ENCODE results near the gene ERLIN1.
"Not testable (repeated sequence)": the region's sequence is repeated elsewhere in the genome, so short reads cannot be mapped to it uniquely, and the experiment has no call there.

Gene ERLIN1

DNA sequence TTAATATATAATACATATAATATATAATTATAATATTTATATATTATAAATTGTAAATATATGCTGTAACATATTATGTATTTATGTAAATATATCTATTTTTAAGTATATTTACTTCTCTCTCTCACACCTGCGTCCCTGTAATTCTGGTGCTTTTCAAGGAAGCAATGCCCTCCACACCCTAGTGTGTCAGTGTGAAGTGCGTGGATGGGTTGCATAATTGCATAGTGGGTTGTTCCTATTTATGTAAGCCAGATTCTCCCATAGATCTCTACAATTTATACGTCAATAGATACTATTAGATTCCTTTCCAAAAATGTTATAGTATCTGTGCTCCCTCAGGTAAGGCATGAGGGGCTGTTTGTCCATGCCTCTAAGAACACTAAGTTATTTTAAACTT lies 54.3 kb downstream of the ERLIN1 start:
- DNase-seq = no peak

DNA sequence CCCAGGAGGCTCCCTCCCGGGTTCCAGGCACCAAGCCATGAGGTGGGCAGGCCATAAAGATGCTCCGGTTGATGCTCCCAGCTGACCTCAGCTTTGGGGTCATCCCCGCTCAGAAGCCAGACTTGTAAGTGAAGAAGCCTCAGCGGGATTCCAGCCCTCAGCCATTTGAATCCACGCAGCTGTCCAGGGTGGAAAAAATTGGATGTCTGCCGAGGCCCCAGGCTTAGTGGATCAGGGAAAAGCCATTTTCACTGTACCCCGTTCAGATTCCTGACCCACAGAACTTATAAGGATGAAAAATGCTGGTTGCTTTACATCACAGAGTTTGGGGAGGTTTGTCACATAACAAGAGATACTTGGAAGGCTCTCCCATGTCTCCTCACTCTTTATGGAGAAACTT lies 55.0 kb downstream of the ERLIN1 start:
- no peak for DNase-seq

DNA sequence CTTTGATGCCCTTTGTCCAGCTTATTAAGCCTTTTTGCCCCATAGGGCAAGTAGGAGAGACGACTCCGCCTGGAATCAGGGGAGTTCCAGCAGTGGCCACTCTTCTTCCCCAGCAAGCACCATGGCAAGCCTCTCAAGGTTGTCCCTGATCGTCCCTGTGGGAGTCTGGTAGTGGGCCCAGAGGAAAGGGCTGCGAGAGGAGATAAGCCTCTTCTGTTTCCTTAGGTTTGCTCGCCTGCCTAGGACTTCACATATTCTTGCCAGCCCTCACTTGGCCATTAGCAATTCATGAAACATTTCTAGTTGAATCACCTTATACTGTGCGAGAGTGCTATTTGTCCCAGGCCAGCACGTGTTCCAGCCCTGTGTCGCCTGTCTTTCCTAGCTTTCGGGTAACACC lies 56.4 kb downstream of the ERLIN1 start:
- no peak for DNase-seq

DNA sequence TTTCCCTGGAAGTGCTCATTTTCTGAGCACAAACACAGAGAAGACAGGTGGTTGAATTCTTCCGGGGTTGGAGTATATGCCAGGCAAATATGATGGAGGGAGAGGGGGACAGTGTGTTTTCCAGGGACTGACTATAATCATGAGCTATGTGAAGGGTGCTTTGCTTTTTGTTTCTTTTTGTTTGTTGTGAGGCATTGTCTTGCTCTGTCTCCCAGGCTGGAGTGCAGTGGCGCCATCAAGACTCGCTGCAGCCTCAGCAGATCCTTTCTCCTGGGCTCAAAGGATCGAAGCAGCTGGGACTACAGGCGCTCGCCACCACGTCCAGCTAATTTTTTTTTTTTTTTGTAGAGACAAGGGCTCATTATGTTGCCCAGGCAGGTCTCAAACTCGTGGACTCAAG lies 56.9 kb downstream of the ERLIN1 start:
- no peak for DNase-seq

DNA sequence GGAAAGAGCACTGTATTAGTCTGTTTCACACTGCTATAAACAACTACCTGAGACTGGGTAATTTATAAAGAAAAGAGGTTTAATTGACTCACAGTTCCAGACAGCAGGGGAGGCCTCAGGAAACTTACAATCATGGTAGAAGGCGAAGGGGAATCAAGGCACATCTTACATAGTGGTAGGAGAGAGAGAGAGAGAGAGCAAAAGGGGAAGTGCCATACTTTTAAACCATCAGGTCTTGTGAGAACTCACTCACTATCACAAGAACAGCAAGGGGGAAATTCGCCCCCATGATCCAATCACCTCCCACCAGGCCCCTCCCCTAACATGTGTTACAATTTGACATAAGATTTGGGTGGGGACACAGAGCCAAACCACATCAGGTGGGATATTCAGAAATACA lies 60.5 kb downstream of the ERLIN1 start:
- not testable (repeated sequence) for DNase-seq

DNA sequence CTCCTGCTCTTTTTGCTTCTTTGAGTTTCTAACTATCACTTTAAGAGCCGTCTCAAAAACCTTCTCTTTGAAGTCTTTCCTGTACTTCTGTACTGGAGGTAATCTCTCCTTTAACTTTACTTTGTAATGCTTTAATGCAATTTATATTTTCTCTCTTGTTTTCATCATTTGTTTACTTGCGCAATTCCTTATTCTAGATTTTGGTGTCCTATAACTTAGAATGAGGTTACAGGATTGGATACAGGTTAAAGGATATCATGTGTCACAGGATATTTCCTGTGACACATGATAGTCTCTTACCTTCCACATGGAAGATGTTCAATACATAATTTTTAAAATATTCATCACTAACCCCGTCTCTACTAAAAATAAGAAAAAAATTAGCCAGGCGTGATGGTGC lies 61.7 kb downstream of the ERLIN1 start:
- no peak for DNase-seq

DNA sequence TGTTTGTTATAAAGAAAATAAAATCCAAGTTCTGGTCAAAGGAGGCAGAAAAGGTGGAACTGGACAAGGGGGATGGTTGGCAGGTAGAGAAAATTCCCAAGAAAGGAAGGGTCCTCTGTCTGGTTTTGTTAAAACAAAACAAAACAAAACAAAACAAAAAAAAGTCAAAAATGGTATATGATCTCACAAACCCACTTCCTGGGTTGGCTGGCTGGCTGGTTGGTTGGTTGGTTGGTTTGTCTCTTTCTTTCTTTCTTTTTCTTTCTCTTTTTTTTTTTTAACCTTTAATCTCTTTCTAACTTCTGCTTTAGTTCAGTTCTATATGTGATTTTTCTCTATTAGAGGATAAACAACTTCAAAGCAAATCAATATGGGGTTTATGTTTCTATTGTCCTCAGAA lies 63.0 kb downstream of the ERLIN1 start:
- no peak for DNase-seq

DNA sequence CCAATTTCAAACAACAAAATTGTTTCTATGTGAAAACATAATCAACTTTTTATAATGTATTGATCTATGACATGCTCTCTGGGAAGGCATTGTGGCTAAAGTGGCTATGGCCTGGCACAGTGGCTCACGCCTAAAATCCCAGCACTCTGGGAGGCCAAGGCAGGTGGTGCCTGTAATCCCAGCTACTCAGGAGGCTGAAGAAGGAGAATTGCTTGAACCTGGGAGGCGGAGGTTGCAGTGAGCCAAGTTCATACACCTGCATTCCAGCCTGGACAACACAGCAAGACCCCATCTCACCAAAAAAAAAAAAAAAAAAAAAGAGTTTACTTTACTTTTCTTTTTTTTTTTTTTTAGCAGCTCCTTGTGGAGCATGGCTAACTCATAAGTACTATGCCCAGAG lies 65.3 kb downstream of the ERLIN1 start:
- DNase-seq = no peak

DNA sequence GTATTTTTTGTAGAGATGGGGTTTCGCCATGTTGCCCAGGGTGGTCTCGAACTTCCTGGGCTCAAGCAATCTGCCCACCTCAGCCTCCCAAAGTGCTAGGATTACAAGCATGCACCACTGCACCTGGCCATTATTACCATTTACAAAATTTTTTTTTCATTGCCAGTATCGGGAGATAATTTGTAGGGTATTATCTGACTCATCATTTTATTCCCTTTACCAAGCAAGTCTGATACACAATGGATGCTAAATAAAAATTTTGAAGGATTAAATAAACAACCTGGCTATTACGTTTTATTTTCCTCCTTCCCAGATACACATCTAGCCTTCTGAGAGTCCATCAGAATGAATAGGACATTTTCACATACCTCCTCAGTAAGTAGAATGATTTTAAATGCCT lies 66.1 kb downstream of the ERLIN1 start:
- DNase-seq = no peak

DNA sequence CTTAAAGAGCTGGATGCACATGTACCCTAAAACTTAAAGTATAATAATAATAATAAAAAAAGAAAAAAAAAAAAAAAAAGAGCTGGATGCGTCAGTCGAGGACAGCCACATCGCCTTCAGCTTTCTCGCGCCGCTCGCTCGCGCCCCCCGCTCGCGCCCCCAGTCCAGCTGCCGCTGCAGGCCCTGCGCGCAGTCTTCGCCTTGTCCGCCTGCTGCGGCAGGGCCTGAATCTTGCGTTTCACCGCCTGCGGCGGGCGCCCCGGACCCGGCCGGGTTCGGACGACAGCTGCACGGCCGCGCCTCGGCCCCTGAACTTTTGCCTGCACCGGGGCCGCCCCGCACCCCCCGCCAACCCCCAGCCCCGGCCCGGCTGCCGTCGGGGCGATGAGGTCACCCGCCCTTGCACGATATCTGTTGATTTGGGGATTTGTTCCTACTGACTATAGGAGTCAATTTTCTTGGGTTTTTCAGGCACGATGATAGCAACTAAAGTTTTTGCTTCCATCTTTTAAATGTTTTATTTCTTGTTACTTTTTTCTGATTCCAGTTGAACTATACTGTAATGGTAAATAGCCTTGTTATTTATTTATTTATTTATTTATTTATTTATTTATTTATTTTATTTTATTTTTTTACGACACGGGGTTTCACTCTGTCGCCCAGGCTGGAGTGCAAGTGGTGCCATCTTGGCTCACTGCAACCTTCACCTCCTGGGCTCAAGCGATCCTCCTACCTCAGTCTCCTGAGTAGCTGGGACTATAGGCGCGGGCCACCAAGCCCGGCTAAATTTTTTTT lies 70.7 kb downstream of the ERLIN1 start:
- DNase-seq = no peak

DNA sequence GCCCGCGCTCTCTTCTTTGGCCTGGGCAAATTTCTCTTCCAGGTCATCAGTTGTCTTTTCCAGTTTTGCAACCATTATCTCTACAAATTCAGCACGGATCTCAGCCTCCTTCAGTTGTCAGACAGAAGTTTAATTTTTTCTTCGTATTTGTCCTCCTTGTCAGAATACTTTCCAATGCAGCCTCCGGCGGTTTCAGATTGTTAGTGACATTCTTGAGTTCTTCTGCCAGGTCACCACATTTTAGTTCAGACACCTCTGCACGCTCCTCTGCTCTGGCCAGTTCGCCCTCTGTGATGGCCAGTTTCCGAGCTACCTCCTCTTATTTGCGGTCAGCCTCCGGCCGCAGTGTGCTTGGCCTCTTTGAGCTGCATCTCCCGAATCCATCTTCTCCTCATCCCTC lies 71.4 kb downstream of the ERLIN1 start:
- no peak for DNase-seq

DNA sequence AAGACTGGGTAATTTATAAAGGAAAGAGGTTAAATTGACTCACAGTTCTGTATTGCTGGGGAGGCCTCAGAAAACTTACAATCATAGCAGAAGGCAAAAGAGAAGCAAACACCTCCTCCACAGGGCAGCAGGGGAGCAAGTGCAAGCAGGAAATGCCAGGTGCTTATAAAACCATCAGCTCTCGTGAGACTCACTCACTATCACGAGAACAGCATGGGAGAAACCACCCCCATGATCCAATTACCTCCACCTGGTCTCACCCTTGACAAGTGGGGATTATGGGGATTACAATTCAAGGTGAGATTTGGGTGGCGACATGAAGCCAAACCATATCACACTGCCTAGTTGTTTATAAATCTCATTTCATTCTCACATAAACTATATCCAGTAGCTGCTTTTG lies 76.2 kb downstream of the ERLIN1 start:
- DNase-seq = no peak

DNA sequence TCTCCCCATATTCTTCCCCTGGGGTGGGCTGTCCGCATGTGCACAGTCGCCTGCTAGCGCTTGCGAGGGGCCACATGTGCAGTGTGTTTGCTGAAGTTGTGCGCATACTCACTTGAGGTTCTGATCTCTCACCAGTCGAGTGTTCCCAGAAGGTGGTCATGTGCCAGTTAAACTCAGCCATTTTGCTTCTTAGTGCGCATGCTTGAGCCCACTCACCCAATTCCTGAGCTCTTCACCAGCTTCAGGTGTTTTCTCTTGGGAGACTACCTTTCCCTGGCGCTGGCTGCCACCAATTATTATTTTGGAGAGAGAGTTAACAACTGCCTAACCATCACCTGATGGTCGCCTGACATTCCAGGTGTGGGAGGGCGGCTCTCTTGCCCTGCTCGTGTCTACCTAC lies 79.0 kb downstream of the ERLIN1 start:
- no peak for DNase-seq

DNA sequence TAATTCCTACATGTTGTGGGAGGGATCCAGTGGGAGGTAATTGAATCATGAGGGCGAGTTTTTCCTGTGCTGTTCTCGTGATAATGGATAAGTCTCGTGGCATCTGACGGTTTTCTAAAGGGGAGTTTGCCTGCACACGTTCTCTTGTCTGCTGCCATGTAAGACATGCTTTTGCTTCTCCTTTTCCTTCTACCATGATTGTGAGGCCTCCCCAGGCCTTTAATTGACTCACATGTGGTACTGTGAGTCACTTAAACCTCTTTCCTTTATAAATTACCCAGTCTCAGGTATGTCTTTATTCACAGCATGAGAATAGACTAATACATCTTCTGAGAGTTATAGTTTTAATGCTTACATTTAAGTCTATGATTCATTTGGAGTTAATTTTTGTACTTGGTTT lies 81.5 kb downstream of the ERLIN1 start:
- DNase-seq = no peak

DNA sequence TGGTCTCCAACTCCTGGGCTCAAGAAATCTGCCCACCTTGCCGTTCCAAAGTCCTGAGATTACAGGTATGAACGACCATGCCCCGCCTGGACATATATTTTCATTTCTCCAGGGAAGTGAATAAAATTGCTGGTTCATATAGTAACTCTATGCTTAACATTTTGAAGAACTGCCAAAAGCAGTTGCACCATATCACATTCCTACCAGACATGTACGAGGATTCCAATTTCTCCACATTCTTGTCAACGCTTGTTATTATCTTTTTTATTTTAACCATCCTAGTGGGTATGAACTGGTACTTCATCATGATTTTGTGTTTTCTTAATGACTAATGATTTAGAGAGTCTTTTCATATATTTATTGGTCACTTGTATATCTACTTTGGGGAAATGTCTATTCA lies 82.2 kb downstream of the ERLIN1 start:
- no peak for DNase-seq

DNA sequence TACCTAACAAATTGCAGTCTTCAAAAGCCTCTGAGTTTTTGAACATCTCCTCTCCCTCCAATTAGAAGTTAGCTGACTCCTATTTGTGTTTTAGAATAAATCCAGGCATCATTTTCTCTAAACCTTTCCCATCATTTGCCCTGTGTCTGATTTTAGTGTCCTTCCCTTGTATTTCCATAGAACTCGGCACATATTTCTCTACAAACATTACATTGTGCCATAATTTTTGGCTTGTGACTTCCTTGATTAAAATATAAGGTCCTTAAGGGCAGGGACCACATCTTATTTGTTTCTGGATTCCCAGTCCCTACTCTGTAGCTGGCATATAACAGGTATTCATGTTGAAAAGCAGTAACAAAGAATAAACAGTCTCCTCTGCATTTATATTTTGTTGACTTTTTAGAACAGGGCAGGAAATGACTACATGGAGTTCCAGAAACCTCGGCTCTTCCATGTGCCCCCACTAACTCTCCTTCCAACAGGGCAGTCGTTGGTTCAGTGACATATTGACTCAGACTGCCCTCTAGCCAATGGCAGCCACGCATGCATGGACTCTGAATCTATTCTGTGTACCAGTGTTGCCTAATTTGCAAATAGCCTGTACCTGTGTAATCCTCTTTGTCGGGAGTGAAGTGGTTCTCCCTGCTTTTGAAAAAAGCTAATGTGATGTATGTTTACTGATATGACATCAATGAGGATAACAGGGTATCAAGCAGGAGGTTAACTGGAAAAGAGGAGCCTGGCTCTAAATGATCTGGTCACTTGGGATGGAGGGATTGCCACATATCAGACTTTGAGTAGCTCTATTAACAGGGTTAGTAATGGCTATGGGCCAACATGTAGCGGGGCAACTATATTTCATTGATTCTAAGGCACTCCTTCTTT lies 84.4 kb downstream of the ERLIN1 start:
- DNase-seq = no peak

DNA sequence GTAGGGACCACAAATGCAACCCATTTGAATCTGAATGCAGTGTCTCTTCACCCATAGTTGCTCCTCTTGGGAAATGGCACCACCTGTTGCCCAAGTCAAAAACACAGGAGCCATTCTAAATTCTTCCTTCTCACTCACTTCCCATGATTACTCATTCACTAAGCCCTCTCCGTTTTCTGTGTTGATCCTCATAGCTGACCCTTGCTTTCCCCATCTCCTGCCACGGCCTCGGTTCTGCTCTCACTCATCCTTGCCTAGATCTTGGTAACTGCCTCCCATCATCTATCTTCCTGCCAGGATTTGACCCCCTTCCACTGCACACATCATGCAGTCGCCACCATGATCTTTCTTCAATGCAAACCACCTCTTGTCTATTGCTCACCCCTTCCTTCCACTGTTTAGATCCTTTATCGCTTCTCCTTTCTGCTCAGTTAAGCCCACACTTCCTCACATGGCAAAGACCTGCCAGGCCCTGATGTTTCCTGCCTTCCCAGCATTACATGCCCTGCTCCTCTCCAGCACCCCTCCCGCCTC lies 85.1 kb downstream of the ERLIN1 start:
- no peak for DNase-seq
